Heart right ventricle (tissue), 16 donors: ENCODE measurements around the gene DRICH1. TPM values are rescaled to one million over a fixed set of nuclear protein-coding genes. Genes with fewer than 3 reads are reported as not detected.
"Not testable (repeated sequence)": the region's sequence is repeated elsewhere in the genome, so short reads cannot be mapped to it uniquely, and the experiment has no call there.

Source experiments
- ATAC-seq, 8 donors: fragments of 200-7000 bp; cut with Tn5 transposase; one replicate each; pipeline ENCODE4 v1.9.1; 2020; ENCODE audit warnings: mild to moderate bottlenecking in 8 of 8, moderate library complexity in 8 of 8, moderate number of reproducible peaks in 1 of 8
- DNase-seq, 2 donors: peaks; one replicate each; pipeline ENCODE4 v3.0.0-alpha.2; 2020
- H3K27ac ChIP-seq, 10 donors: fragments of 200-600 bp; sonication (generic) in 2 of 10; one replicate each; pipeline versions ENCODE4 v1.5.0 to v1.8.0; 2020 to 2022; ENCODE audit warnings: mild to moderate bottlenecking in 3 of 10
- H3K27me3 ChIP-seq, 7 donors: fragments of 200-600 bp; one replicate each; pipeline ENCODE4 v1.8.0; 2021 to 2022; ENCODE audit warnings: mild to moderate bottlenecking in 2 of 7
- H3K36me3 ChIP-seq, 9 donors: fragments of 200-600 bp; sonication (generic) in 1 of 9; one replicate each; pipeline versions ENCODE4 v1.5.0 to v1.8.0; 2020 to 2022; ENCODE audit warnings: mild to moderate bottlenecking in 2 of 9
- H3K4me1 ChIP-seq, 9 donors: fragments of 200-600 bp; sonication (generic) in 1 of 9; one replicate each; pipeline versions ENCODE4 v1.5.0 to v1.8.0; 2020 to 2022; ENCODE audit warnings: mild to moderate bottlenecking in 4 of 9
- H3K4me3 ChIP-seq, 10 donors: fragments of 200-600 bp; sonication (generic) in 2 of 10; one replicate each; pipeline versions ENCODE4 v1.5.0 to v1.8.0; 2020 to 2022; ENCODE audit warnings: mild to moderate bottlenecking in 7 of 10, moderate library complexity in 2 of 10
- H3K9me3 ChIP-seq, 11 donors: fragments of 200-600 bp in 10 of 11; sonication (generic) in 2 of 11; one replicate each; pipeline versions ENCODE4 v1.5.0 to v1.8.0; 2013 to 2022; ENCODE audit warnings: mild to moderate bottlenecking in 2 of 11, control low read depth in 1 of 11, moderate library complexity in 1 of 11
- CTCF ChIP-seq, 9 donors: fragments of 200-600 bp; sonication (generic) in 2 of 9; IDR thresholded peaks; one replicate each; pipeline versions ENCODE4 v1.5.0 to v1.8.0; 2021 to 2022; ENCODE audit warnings: antibody characterized with exemption in 9 of 9, mild to moderate bottlenecking in 5 of 9, moderate library complexity in 1 of 9
- WGBS, 2 donors: extraction: QIAGEN DNeasy Blood & Tissue Kit; methylation state at CpG; one replicate each; pipeline ENCODE4 v1.1.7; 2013; ENCODE audit warnings: inconsistent platforms in 1 of 2; 5-methylcytosine and 5-hydroxymethylcytosine counted together
- intact Hi-C, 10 donors: fragments of 100-400 bp; cut with DNase I; formaldehyde crosslinking; loops; one replicate each; pipeline versions ENCODE4 v1.11.1 to v1.14.2; 2022
- long read RNA-seq, 3 donors: library from polyadenylated mRNA; unstranded; transcript quantifications; one replicate each; pipeline ENCODE4 v2.0.0, GENCODE V29; 2020 to 2021
- polyA plus RNA-seq, 2 donors: library from polyadenylated mRNA; stranded (reverse); fragments of 200-250 nt; gene quantifications; one replicate each; pipeline ENCODE4 v1.2.3, GENCODE V29; 2013
- total RNA-seq, 10 donors: library from RNA; stranded (reverse); fragmentation: NEBNext Ultra II Directional in 3 of 10; extraction: Animal tissue kit (Norgen Biotek cat#: 25700) in 3 of 10; gene quantifications; one replicate each; pipeline versions ENCODE4 v1.2.1 to v1.2.4, GENCODE V29; 2021 to 2023
- donor health status: Arrhythmogenic right ventricular cardiomyopathy.
- donor health status: ischemic (EF 13 %, LVEDD 7.1; RV severe dilation, severe dysfunction).
- donor health status: healthy with polysubstance abuse.
- donor health status: DM: no; HTN: yes; CAD: no.
- donor health status: DM: no; HTN: no; CAD: no.
- donor health status: ischemic (EF 25% LVEDD 6.9; RV normal size, moderate dysfunction).
- donor health status: ischemic (EF 25% LVEDD 5.7; RV mildly dilated, moderate dysfunction).
- donor health status: healthy.
- donor health status: DM: yes; HTN: yes; CAD: no.
- donor health status: Ischemic cardiomyopathy.
- donor health status: ischemic (EF 35%, LVEDD 5.7; RV mildly dilated, moderate dysfunction).
- donor health status: nonischemic (EF 11% LVEDD 7.7; RV severe dilation, severe dysfunction).
- donor health status: DM: yes; HTN: yes; CAD: no.
- donor health status: PGD.
- donor health status: ischemic (EF 29% LVEDD 5.4; RV normal size, mild dysfunction).
- donor health status: nonischemic (EF 23%, LVEDD 6.1; RV moderate dilation, normal function).

Gene DRICH1
- total RNA-seq (not detected), polyA plus RNA-seq (under 1 TPM; 0.03 to 0.44 TPM)
- long read RNA-seq, donor 1 = 0 reads
- long read RNA-seq, donor 2 = 0 reads
- long read RNA-seq, donor 3 = 0 reads

GRCh38 chr22:23632178-23632577 is at the start of gene DRICH1:
Gene DRICH1, minus strand, starts transcription at chr22:23632321. Its CDS starts 298 bp downstream, at chr22:23632023.
- 69 to 70% methylated on average over 2 of the region's 2 CpGs for WGBS, 2 donors

GRCh38 chr22:23681026-23681809 is 49.1 kb upstream of the DRICH1 start:
- intact Hi-C loops = no loop called here
- Histone ChIP-seq H3K9me3 (no peaks in the 10 kb centered on the region), H3K27me3 (no peaks in the 10 kb centered on the region), H3K27ac (no peak overlapping the region), H3K36me3 (peaks cover 0 to 39% (median 0%) of the 10 kb centered on the region in 9 donors), H3K4me1 (peaks cover 0 to 24% (median 19%) of the 10 kb centered on the region in 9 donors), H3K4me3 (no peak overlapping the region)
- ATAC-seq (no peak), DNase-seq (no peak)
- 84 to 97% methylated on average over 5 of the region's 5 CpGs for WGBS, 2 donors
- no peak for TF ChIP-seq CTCF (IDR thresholded peaks at IDR 0.05)

More at GRCh38 chr22:23632178-23632577, at the start of gene DRICH1:
- ATAC-seq (no peak), DNase-seq (no peak)
- Histone ChIP-seq H3K36me3 (peaks cover 0 to 4% (median 0%) of the 10 kb centered on the region in 9 donors), H3K27ac (no peak within 1 kb of the TSS), H3K27me3 (no peaks in the 10 kb centered on the region), H3K9me3 (no peaks in the 10 kb centered on the region), H3K4me1 (no peaks in the 10 kb centered on the region), H3K4me3 (no peak within 1 kb of the TSS)
- no peak for TF ChIP-seq CTCF (IDR thresholded peaks at IDR 0.05)
- intact Hi-C loops = loop anchor here in 1 of 10 donors (10.0 kb wide), 1 partner anchor 213 kb away; no protein-coding TSS in a partner anchor

- Histone ChIP-seq H3K27me3 (no peaks in the 10 kb centered on the region), H3K4me3 (no peak overlapping the region), H3K4me1 (peaks cover 0 to 12% (median 0%) of the 10 kb centered on the region in 9 donors), H3K27ac (no peak overlapping the region), H3K36me3 (peaks cover 0 to 36% (median 0%) of the 10 kb centered on the region in 9 donors), H3K9me3 (no peaks in the 10 kb centered on the region)
- intact Hi-C loops = no loop called here
- 88% methylated on average over 6 of the region's 6 CpGs for WGBS, 2 donors
- DNase-seq = no peak
- no peak for TF ChIP-seq CTCF (IDR thresholded peaks at IDR 0.05)
- ATAC-seq = no peak
Measured at GRCh38 chr22:23678133-23678532, 46.0 kb upstream of the DRICH1 start.

- no peak for DNase-seq
- Histone ChIP-seq H3K9me3 (no peaks in the 10 kb centered on the region), H3K4me1 (peaks cover 0 to 12% (median 0%) of the 10 kb centered on the region in 9 donors), H3K27ac (no peak overlapping the region), H3K36me3 (peaks cover 0 to 32% (median 0%) of the 10 kb centered on the region in 9 donors), H3K27me3 (no peaks in the 10 kb centered on the region), H3K4me3 (no peak overlapping the region)
- WGBS, 2 donors = 86 to 90% methylated on average over 6 of the region's 6 CpGs
- ATAC-seq = no peak
- TF ChIP-seq CTCF (IDR thresholded peaks at IDR 0.05) = no peak
- intact Hi-C loops = no loop called here
Measured at GRCh38 chr22:23677701-23677995, 45.5 kb upstream of the DRICH1 start.

- H3K9me3 ChIP-seq, DNase-seq, ATAC-seq, H3K4me3 ChIP-seq, intact Hi-C loops, H3K27me3 ChIP-seq: not testable (repeated sequence)
- Histone ChIP-seq H3K27ac (peak overlapping the region in 1 of 10 donors; percentile 40), H3K4me1 (peaks cover 0 to 12% (median 0%) of the 10 kb centered on the region in 9 donors), H3K36me3 (peaks cover 0 to 26% (median 0%) of the 10 kb centered on the region in 9 donors)
- WGBS, 2 donors = 96 to 97% methylated on average over 12 of the region's 12 CpGs
Measured at GRCh38 chr22:23676841-23677700, 45.0 kb upstream of the DRICH1 start.
